VCaP (cell line): Measurements from ENCODE around the gene TFDP2.
"Not testable (repeated sequence)": the region's sequence is repeated elsewhere in the genome, so short reads cannot be mapped to it uniquely, and the experiment has no call there.

Experiments used
- H3K27ac ChIP-seq: fragments of 450-650 bp; 2 replicates; pipeline ENCODE4 v1.5.1; 2017
- CTCF ChIP-seq: fragments of 450-650 bp; conservative IDR thresholded peaks from 2 replicates; pipeline ENCODE4 v1.5.1; 2017; ENCODE audit warnings: mild to moderate bottlenecking, moderate library complexity

TFDP2 gene

GRCh38 chr3:142081178-142081577 is 68.2 kb downstream of the TFDP2 start:
- TF ChIP-seq CTCF, result no peak
- H3K27ac ChIP-seq, result no peak overlapping the region

GRCh38 chr3:142077859-142078500 is 71.4 kb downstream of the TFDP2 start:
- TF ChIP-seq CTCF, result no peak
- H3K27ac ChIP-seq, result no peak overlapping the region

GRCh38 chr3:142077155-142077858 is 72.0 kb downstream of the TFDP2 start:
- TF ChIP-seq CTCF, result no peak
- H3K27ac ChIP-seq, result no peak overlapping the region

GRCh38 chr3:142075656-142076055 is 73.7 kb downstream of the TFDP2 start:
- H3K27ac ChIP-seq, result not testable (repeated sequence)

- no peak overlapping the region for H3K27ac ChIP-seq
- no peak for TF ChIP-seq CTCF
These were observed 76.5 kb downstream of the TFDP2 start for GRCh38 chr3:142072816-142073215.

GRCh38 chr3:142065932-142066331 is 83.4 kb downstream of the TFDP2 start:
- TF ChIP-seq CTCF, result no peak
- no peak overlapping the region for H3K27ac ChIP-seq

- TF ChIP-seq CTCF, result no peak
- no peak overlapping the region for H3K27ac ChIP-seq
These were observed 84.0 kb downstream of the TFDP2 start for GRCh38 chr3:142065344-142065743.

- H3K27ac ChIP-seq, result no peak overlapping the region
- no peak for TF ChIP-seq CTCF
These were observed 84.9 kb downstream of the TFDP2 start for GRCh38 chr3:142064454-142064853.
